Ovary (tissue), 3 donors: ENCODE results near the gene HIF1A.

Source experiments
- POLR2A ChIP-seq: fragments of 450-650 bp; IDR thresholded peaks from one replicate; pipeline ENCODE4 v1.6.1; 2017; ENCODE audit warnings: antibody characterized with exemption, mild to moderate bottlenecking, moderate library complexity
- TF ChIP-seq, protein P1 (sequence below), 3 donors: fragments of 450-650 bp in 2 of 3; fragments of 200-600 bp in 1 of 3; IDR thresholded peaks; one replicate each; pipeline versions ENCODE4 v1.5.1 to v1.8.0; 2016 to 2022; ENCODE audit warnings: antibody characterized with exemption in 3 of 3, mild to moderate bottlenecking in 1 of 3
- donor health status: DM: no; HTN: no; CAD: no.

- TF ChIP-seq POLR2A = no peak
- TF ChIP-seq, protein P1, sequence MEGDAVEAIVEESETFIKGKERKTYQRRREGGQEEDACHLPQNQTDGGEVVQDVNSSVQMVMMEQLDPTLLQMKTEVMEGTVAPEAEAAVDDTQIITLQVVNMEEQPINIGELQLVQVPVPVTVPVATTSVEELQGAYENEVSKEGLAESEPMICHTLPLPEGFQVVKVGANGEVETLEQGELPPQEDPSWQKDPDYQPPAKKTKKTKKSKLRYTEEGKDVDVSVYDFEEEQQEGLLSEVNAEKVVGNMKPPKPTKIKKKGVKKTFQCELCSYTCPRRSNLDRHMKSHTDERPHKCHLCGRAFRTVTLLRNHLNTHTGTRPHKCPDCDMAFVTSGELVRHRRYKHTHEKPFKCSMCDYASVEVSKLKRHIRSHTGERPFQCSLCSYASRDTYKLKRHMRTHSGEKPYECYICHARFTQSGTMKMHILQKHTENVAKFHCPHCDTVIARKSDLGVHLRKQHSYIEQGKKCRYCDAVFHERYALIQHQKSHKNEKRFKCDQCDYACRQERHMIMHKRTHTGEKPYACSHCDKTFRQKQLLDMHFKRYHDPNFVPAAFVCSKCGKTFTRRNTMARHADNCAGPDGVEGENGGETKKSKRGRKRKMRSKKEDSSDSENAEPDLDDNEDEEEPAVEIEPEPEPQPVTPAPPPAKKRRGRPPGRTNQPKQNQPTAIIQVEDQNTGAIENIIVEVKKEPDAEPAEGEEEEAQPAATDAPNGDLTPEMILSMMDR (IDR thresholded peaks at IDR 0.05) = no peak
Measured at GRCh38 chr14:61774861-61775260, 79.5 kb downstream of the HIF1A start.
